BLaER1 (cell line): ENCODE data around the gene TMEM248.

Experiments
- H3K27ac ChIP-seq: shearing (Covaris generic); formaldehyde crosslinking; 2 replicates; pipeline ENCODE4 v1.8.1; 2022
- H3K27me3 ChIP-seq: shearing (Covaris generic); formaldehyde crosslinking; 2 replicates; pipeline ENCODE4 v1.8.1; 2022
- H3K36me3 ChIP-seq: shearing (Covaris generic); formaldehyde crosslinking; 2 replicates; pipeline ENCODE4 v1.8.1; 2022
- H3K4me1 ChIP-seq: shearing (Covaris generic); formaldehyde crosslinking; 2 replicates; pipeline ENCODE4 v1.8.1; 2022
- H3K4me2 ChIP-seq: shearing (Covaris generic); formaldehyde crosslinking; 2 replicates; pipeline ENCODE4 v1.8.1; 2022
- H3K4me3 ChIP-seq: shearing (Covaris generic); formaldehyde crosslinking; 2 replicates; pipeline ENCODE4 v1.8.1; 2022
- H3K9ac ChIP-seq: shearing (Covaris generic); formaldehyde crosslinking; 2 replicates; pipeline ENCODE4 v1.8.1; 2022
- H3K9me3 ChIP-seq: shearing (Covaris generic); formaldehyde crosslinking; 2 replicates; pipeline ENCODE4 v1.8.1; 2022
- H4K20me1 ChIP-seq: shearing (Covaris generic); formaldehyde crosslinking; 2 replicates; pipeline ENCODE4 v1.8.1; 2022
- Cebpa-rat ChIP-seq: shearing (Covaris generic); IDR thresholded peaks from 2 replicates; pipeline ENCODE4 v1.8.1; 2022

The TMEM248 gene

GRCh38 chr7:66894463-66895080, 26.5 kb upstream of the TMEM248 start:
- TF ChIP-seq Cebpa-rat: no peak
- no peaks in the 10 kb centered on the region for H4K20me1 ChIP-seq
- H3K9ac ChIP-seq: no peak overlapping the region
- H3K4me3 ChIP-seq: no peak overlapping the region
- peaks cover 50% of the 10 kb centered on the region for H3K36me3 ChIP-seq
- no peaks in the 10 kb centered on the region for H3K27me3 ChIP-seq
- H3K9me3 ChIP-seq: no peaks in the 10 kb centered on the region
- no peak overlapping the region for H3K4me2 ChIP-seq
- no peaks in the 10 kb centered on the region for H3K4me1 ChIP-seq
- no peak overlapping the region for H3K27ac ChIP-seq

- Histone ChIP-seq H3K9ac (no peak overlapping the region), H3K4me3 (no peak overlapping the region)
- no peak for TF ChIP-seq Cebpa-rat
Measured at GRCh38 chr7:66896441-66896840, 24.6 kb upstream of the TMEM248 start.

GRCh38 chr7:66899552-66900280, 21.3 kb upstream of the TMEM248 start:
- no peaks in the 10 kb centered on the region for H4K20me1 ChIP-seq
- no peak overlapping the region for H3K4me3 ChIP-seq
- no peak overlapping the region for H3K27ac ChIP-seq
- H3K4me2 ChIP-seq: no peak overlapping the region
- TF ChIP-seq Cebpa-rat: no peak
- H3K36me3 ChIP-seq: peaks cover 84% of the 10 kb centered on the region
- H3K27me3 ChIP-seq: no peaks in the 10 kb centered on the region
- no peak overlapping the region for H3K9ac ChIP-seq
- no peaks in the 10 kb centered on the region for H3K4me1 ChIP-seq
- H3K9me3 ChIP-seq: no peaks in the 10 kb centered on the region

More at GRCh38 chr7:66896441-66896840, 24.6 kb upstream of the TMEM248 start:
- H4K20me1 ChIP-seq: no peaks in the 10 kb centered on the region
- H3K36me3 ChIP-seq: peaks cover 66% of the 10 kb centered on the region
- H3K9me3 ChIP-seq: no peaks in the 10 kb centered on the region
- H3K4me1 ChIP-seq: no peaks in the 10 kb centered on the region
- H3K4me2 ChIP-seq: no peak overlapping the region
- H3K27me3 ChIP-seq: no peaks in the 10 kb centered on the region
- H3K27ac ChIP-seq: no peak overlapping the region

- Histone ChIP-seq H4K20me1 (no peaks in the 10 kb centered on the region), H3K27ac (no peak overlapping the region), H3K36me3 (peaks cover 79% of the 10 kb centered on the region), H3K9ac (no peak overlapping the region), H3K4me3 (no peak overlapping the region), H3K4me1 (no peaks in the 10 kb centered on the region), H3K4me2 (no peak overlapping the region), H3K27me3 (no peaks in the 10 kb centered on the region), H3K9me3 (no peaks in the 10 kb centered on the region)
- TF ChIP-seq Cebpa-rat: no peak
Measured at GRCh38 chr7:66901941-66902843, 18.8 kb upstream of the TMEM248 start.

- Histone ChIP-seq H3K9ac (no peak overlapping the region), H3K9me3 (no peaks in the 10 kb centered on the region), H3K4me1 (no peaks in the 10 kb centered on the region), H3K4me2 (no peak overlapping the region), H3K36me3 (peaks cover 73% of the 10 kb centered on the region), H3K27me3 (no peaks in the 10 kb centered on the region), H3K27ac (no peak overlapping the region), H4K20me1 (no peaks in the 10 kb centered on the region), H3K4me3 (no peak overlapping the region)
- no peak for TF ChIP-seq Cebpa-rat
Measured at GRCh38 chr7:66902844-66903180, 18.2 kb upstream of the TMEM248 start.

GRCh38 chr7:66903360-66904062, 17.5 kb upstream of the TMEM248 start:
- Histone ChIP-seq H3K4me3 (no peak overlapping the region), H3K9me3 (no peaks in the 10 kb centered on the region), H3K4me1 (no peaks in the 10 kb centered on the region), H3K27me3 (no peaks in the 10 kb centered on the region), H4K20me1 (no peaks in the 10 kb centered on the region), H3K36me3 (peaks cover 68% of the 10 kb centered on the region), H3K27ac (no peak overlapping the region), H3K9ac (no peak overlapping the region), H3K4me2 (no peak overlapping the region)
- TF ChIP-seq Cebpa-rat: no peak

- no peak for TF ChIP-seq Cebpa-rat
- no peak overlapping the region for H3K9ac ChIP-seq
- H3K27me3 ChIP-seq: no peaks in the 10 kb centered on the region
- H3K4me3 ChIP-seq: no peak overlapping the region
- H3K4me2 ChIP-seq: no peak overlapping the region
- no peak overlapping the region for H3K27ac ChIP-seq
- H3K36me3 ChIP-seq: peaks cover 62% of the 10 kb centered on the region
- no peaks in the 10 kb centered on the region for H3K4me1 ChIP-seq
- H4K20me1 ChIP-seq: no peaks in the 10 kb centered on the region
- H3K9me3 ChIP-seq: no peaks in the 10 kb centered on the region
Measured at GRCh38 chr7:66904063-66904593, 16.9 kb upstream of the TMEM248 start.

GRCh38 chr7:66905278-66905677, 15.7 kb upstream of the TMEM248 start:
- Histone ChIP-seq H3K4me1 (no peaks in the 10 kb centered on the region), H3K36me3 (peaks cover 54% of the 10 kb centered on the region), H3K27me3 (no peaks in the 10 kb centered on the region), H4K20me1 (no peaks in the 10 kb centered on the region), H3K9me3 (no peaks in the 10 kb centered on the region), H3K27ac (no peak overlapping the region), H3K4me3 (no peak overlapping the region), H3K4me2 (no peak overlapping the region), H3K9ac (no peak overlapping the region)
- TF ChIP-seq Cebpa-rat: no peak

- no peak for TF ChIP-seq Cebpa-rat
- H3K27me3 ChIP-seq: no peaks in the 10 kb centered on the region
- no peaks in the 10 kb centered on the region for H3K4me1 ChIP-seq
- H4K20me1 ChIP-seq: no peaks in the 10 kb centered on the region
- no peaks in the 10 kb centered on the region for H3K9me3 ChIP-seq
- H3K9ac ChIP-seq: no peak overlapping the region
- H3K4me3 ChIP-seq: no peak overlapping the region
- H3K27ac ChIP-seq: no peak overlapping the region
- no peak overlapping the region for H3K4me2 ChIP-seq
- peaks cover 50% of the 10 kb centered on the region for H3K36me3 ChIP-seq
Measured at GRCh38 chr7:66905689-66906088, 15.3 kb upstream of the TMEM248 start.
